Mammary epithelial cell (primary cell): ENCODE measurements around the gene RPL19.

Source experiments
- CTCF ChIP-seq, 2 donors: IDR thresholded peaks in 1 of 2; conservative IDR thresholded peaks in 1 of 2; 2 replicates each; pipeline ENCODE4 v1.5.1; 2011 to 2012; ENCODE audit warnings: inconsistent platforms in 2 of 2, low read length in 2 of 2, mild to moderate bottlenecking in 2 of 2, control low read depth in 1 of 2, low read depth in 1 of 2; ENCODE audit not compliant: insufficient read depth in 1 of 2; ENCODE audit errors: extremely low read depth in 1 of 2
- EZH2 ChIP-seq: IDR thresholded peaks from 2 replicates; pipeline ENCODE4 v1.6.1; 2012; ENCODE audit warnings: low read length, inconsistent platforms, borderline replicate concordance

DNA sequence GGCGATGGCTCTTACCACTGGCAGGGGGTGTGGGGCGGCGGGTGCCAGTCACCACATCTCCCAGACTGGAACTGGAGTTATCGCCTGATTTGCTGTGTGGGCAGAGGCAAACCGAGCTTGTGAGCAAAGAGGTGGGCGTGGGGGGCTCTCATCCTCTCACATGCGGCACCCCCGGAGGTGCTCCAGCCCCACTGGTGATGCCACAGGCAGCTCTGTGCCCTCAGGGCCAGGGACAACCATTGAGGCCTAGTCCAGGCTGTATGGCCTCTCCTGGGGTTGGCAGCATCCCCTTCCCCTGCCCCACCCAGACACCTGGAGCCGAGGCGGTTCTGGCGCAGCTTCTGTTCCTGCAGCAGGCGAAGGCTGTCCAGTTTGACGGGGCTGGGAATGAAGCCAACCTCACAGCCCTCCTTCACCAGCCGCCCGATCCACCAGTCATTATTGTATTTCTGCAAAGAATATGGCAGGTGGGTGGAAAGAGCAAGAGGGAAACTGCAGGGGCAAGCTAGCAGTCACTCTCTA, 13.5 kb upstream of the RPL19 start:
- no peak for TF ChIP-seq EZH2
- no peak for TF ChIP-seq CTCF (conservative IDR thresholded peaks at IDR 0.05 in 1 of 2, IDR thresholded peaks at IDR 0.05 in 1 of 2; ENCODE audit: extremely low read depth in 1 of 2, insufficient read depth in 1 of 2, low read depth in 1 of 2, low read length in 2 of 2)
